GM19438 (cell line): ENCODE measurements around the gene NFX1.
"Not testable (repeated sequence)": the region's sequence is repeated elsewhere in the genome, so short reads cannot be mapped to it uniquely, and the experiment has no call there.

Experiments used
- ATAC-seq: cut with Tn5 transposase; IDR thresholded peaks from one replicate; pipeline ENCODE4 v1.9.1; 2021; ENCODE audit warnings: low read depth; ENCODE audit not compliant: unreplicated experiment

Gene NFX1

GRCh38 chr9:33351547-33351946 is 61.2 kb downstream of the NFX1 start:
- ATAC-seq, result no peak

DNA sequence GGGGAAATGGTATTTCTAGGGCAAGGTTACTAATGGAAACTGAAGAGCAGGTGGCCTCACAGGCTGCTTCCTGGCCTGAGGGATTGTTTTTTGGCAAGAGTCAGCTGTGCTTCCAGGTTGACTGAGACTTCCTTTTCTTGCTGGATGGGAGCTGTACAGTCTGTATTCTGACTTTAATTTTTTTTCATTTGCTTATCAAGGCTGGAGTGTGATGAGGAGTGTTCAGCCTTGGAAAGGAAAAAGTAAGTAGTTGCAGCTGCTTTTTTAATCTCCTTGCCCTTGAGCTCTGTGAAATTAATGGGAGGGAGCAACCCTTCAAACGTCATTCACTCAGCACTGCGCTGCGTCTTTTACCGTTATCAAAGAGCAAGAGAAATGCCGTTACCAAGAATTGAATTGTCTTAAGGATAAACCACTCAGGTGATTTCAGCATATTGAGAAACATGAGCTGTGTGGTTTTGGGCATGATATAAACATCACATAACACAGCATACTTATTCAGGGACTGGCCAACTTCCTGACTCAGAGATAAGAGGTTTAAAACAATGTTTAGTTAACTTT is 64.4 kb downstream of the NFX1 start:
- no peak for ATAC-seq

GRCh38 chr9:33355933-33356332 is 65.6 kb downstream of the NFX1 start:
- ATAC-seq, result no peak

GRCh38 chr9:33358641-33359040 is 68.3 kb downstream of the NFX1 start:
- not testable (repeated sequence) for ATAC-seq

DNA sequence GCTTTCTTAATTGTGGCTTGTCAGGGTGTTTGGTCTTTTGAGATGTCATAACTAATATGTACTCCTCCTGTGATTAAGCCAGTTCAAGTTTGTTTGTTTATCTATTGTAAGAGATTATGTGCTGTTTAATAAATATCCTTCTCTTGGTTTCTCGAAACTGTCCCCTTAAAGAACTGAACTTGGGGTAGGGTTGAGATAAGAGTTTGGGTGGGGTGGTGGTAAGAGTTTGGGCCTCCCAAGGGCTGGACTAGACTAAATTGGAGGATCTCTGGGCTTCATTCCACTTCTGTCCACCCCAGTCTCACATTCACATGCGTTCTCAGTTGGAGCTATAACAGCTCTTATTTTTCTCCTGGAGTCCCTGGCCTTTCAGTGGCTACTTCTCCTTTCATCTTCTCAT is 73.8 kb downstream of the NFX1 start:
- no peak for ATAC-seq

DNA sequence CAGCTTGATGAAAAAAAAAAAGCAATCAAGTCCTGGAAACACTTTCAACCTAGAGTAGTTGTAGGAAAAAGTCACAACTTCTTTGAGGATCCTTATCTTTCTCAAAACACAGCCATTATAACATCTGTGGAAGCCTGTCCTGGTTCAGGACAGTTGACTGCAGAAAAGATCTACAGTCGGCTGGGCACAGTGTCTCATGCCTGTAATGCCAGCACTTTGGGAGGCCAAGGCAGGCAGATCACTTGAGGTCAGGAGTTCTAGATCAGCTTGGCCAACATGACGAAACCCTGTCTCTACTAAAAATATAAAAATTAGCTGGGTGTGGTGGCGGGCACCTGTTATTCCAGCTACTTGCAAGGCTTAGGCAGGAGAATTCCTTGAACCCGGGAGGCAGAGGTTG is 74.5 kb downstream of the NFX1 start:
- ATAC-seq, result not testable (repeated sequence)

- no peak for ATAC-seq
These were observed 76.7 kb downstream of the NFX1 start for GRCh38 chr9:33366979-33367480.

GRCh38 chr9:33372900-33373299 is 82.6 kb downstream of the NFX1 start:
- ATAC-seq, result no peak

DNA sequence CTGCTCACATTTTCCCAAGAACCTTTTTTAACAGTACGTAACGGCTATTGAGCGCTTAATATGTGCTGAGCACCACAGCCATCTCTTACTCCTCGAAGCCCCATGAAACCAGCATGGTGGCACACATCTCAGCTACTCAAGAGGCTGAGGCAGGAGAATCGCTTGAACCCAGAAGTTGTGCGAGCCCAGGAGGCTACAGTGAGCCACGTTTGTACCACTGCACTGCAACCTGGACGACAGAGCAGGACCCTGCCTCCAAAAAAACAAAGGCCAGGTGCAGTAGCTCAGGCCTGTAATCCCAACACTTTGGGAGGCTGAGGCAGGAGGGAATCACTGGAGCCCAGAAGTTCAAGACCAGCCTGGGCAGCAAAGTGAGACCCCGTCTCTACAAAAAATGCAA is 83.9 kb downstream of the NFX1 start:
- ATAC-seq, result no peak

DNA sequence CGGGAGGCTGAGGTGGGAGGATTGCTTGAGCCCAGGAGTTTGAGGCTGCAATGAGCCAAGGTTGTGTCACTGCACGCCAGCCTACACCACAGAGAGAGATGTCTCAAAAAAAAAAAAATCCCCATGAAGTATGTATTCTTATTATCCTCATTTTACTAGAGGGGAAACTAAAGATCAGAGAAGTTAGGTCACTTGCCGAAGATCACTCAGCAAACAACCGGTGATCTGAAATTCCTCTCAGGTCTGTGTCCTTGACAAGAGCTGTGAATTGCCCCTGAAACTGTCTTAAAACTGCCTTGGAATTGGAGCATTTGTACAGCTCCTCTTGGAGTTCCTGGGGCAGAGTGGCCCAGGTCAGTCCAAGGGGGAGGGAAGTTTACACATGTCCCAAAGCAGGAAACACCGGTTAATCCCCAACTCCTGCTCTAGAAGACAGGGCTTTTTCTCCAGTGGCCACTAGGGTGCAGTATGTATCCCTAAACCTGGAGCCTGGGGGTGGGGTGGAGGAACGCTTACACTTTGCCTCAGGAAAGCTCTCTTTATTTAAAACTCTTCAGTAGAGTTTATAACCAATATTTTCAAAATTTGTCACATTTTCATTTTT is 84.4 kb downstream of the NFX1 start:
- no peak for ATAC-seq

DNA sequence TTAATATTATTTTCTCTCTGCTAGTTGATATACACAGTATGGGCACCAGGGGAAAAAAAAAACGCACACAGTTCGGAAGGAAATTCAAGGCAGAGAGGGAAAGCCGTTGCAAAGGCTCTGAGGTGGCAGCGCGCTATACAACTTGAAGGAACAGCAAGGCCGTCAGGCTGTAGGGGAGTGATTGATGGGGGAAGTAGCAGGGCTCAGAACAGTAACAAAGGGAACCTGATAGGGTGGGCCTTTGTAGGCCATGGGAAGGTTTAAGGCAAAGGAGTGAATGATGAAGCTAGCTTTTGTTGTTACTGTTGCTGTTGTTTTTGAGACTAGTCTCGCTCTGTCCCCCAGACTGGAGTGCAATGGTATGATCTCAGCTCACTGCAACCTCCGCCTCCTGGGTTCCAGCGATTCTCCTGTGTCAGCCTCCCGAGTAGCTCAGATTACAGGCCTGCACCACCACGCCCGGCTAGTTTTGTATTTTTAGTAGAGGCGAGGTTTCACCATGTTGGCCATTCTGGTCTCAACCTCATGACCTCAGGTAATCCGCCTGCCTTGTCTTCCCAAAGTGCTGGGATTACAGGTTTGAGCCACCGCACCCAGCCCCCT is 85.0 kb downstream of the NFX1 start:
- no peak for ATAC-seq

DNA sequence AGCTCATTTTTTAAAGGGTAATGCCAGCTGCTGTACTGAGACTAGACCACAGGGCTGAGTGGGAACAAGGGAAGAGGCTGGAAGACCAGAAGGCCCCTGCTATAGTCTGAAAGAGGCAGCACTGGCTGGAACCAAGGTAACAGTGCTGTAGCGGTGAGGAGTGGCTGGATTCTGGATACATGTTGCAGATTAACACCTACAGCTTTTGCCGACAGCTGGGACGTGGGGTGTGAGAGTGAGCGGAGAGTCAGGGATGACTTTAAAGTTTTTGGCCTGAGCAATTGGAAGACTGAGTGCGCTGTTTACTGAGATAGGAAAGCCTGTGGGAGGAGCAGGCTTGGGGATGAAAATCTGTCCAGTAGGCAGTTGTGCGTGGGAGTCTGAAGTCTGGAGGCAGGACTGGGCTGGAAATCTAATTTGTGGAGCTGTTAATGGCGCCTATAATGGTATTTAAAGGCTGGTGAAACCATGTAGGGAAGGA is 85.6 kb downstream of the NFX1 start:
- ATAC-seq, result no peak

- no peak for ATAC-seq
These were observed 86.9 kb downstream of the NFX1 start for GRCh38 chr9:33377089-33377715.

DNA sequence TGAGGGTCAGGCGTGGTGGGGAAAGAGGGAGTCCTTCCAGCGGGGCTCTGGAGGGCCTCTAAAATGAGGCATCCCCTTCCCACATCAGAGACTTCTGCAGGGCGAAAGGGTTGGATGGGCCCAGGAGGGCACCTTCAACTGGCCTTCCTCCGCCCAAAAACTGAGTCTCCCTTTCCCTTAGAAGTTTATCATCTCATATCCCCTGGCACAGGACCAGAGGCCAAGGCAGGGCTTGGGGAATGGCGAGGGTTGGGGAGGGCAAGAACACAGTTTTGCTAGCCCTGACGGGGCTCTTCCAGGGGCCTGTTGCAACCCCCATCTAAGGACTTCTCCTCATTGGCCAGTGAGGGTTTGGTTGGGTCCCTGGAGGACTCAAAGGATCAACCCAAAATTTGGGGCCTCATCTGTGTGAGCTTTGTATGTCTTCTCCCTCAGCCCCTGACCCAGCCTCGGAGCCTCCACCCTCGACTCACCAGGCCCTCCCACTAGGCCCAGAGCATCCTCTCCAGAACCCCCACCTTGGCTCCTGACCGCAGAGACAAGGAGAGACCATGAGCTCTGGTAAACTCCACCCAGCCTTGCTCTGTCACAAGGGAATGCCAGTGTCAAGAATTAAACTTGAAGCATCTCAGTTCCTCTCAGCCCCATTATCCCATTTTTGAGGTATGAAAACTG is 87.9 kb downstream of the NFX1 start:
- ATAC-seq, result no peak

DNA sequence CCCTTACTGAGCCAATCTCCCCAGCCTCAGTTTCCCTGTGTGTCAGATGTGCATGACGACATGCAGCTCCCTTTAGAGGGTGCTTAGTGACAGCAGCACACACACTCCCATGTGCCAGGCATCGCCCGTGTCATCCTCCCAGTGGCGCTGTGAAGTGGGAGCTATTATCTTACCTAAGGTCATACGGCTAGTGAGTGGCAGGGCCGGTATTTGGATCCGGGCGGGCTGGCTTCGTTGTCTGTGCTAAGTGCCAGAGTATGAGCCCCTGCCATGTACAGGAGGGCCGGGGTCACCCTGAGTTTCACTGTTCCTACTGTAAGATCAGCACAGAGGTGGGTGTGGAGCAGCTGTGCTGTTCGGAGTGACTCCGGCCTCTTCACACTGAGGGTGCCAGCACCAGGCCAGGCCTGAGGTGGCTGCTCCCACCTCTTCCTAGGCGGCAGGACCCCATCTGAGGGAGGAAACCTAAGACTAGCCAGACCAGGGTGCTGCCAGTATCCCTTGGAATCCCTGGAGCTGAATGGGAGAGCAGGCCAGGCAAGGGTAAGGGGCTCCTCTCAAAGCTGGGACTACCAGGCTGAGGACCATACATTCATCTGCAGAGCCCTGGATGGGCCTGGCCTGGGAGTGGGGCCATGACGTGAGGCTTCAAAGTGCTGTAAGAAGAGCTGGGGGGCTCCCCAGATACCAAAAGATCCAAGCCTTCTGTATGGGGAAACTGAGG is 89.5 kb downstream of the NFX1 start:
- no peak for ATAC-seq

GRCh38 chr9:33380390-33381094 is 90.2 kb downstream of the NFX1 start:
- ATAC-seq, result no peak

GRCh38 chr9:33381231-33381791 is 91.0 kb downstream of the NFX1 start:
- ATAC-seq, result no peak

GRCh38 chr9:33382397-33382796 is 92.1 kb downstream of the NFX1 start:
- ATAC-seq, result not testable (repeated sequence)

DNA sequence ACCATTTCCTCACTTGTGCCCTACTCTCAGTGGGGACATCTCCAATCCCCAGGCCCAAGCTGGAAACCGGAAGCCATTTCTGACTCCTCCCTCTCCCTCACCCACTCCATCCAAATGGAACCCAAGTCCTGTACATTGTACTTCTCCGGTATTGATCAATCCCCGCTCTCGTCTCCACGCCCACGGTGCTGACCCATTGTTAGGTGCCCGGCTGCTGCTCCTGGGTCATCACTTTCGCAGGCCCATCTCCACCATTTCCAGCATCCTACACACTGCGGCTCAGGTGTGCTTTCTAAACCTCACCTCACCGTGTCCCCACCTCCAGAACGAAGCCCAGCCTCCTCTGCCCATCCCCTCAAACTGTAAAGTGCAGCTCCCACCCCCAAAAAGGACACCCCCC is 93.1 kb downstream of the NFX1 start:
- ATAC-seq, result not testable (repeated sequence)
